ENCODE data around the gene TCAIM. TPM values are rescaled to one million over a fixed set of nuclear protein-coding genes. Genes with fewer than 3 reads are reported as not detected.

The TCAIM gene
- total RNA-seq, 3 donors from 2014 or later (not counting 1 experiment from before 2014, with no cell fraction given), result 10.9 to 11.2 (median 11.0) TPM

GRCh38 chr3:44318891-44319311, 19.7 kb upstream of the TCAIM start:
- no peak overlapping the region for H3K4me3 Mint-ChIP-seq

GRCh38 chr3:44321335-44321734, 17.2 kb upstream of the TCAIM start:
- H3K4me1 ChIP-seq (ENCODE audit: control insufficient read depth, insufficient read depth, low read length), result peaks cover 3% of the 10 kb centered on the region
- Mint-ChIP-seq H3K9me3 (no peaks in the 10 kb centered on the region), H3K4me1 (no peaks in the 10 kb centered on the region), H3K36me3 (peaks cover 4% of the 10 kb centered on the region), H3K4me3 (no peak overlapping the region), H3K27me3 (ENCODE audit: low read depth in 2 of 2) (peaks cover 14 to 33% of the 10 kb centered on the region in 2 donors), H3K27ac (no peak overlapping the region)
- H3K27me3 ChIP-seq (ENCODE audit: control insufficient read depth, insufficient read depth, low read length), result no peaks in the 10 kb centered on the region
- no peak overlapping the region for H3K27ac ChIP-seq (ENCODE audit: low read length)
- intact Hi-C loops (cut with micrococcal nuclease), result loop anchor here (5.0 kb wide), 1 partner anchor 191 kb away; no protein-coding TSS in a partner anchor
- no peak overlapping the region for H3K4me3 ChIP-seq (ENCODE audit: low read length)
- TF ChIP-seq CTCF (IDR thresholded peaks at IDR 0.05), result no peak
- no peak for ATAC-seq
- WGBS (ENCODE audit: insufficient coverage), result 67% methylated on average over 3 of the region's 3 CpGs
- H3K36me3 ChIP-seq (ENCODE audit: control insufficient read depth, insufficient read depth, low read length), result no peaks in the 10 kb centered on the region
- DNase-seq, result no peak
- no peaks in the 10 kb centered on the region for H3K9me3 ChIP-seq (ENCODE audit: control insufficient read depth, insufficient read depth, low read length)

More at GRCh38 chr3:44318891-44319311, 19.7 kb upstream of the TCAIM start:
- no peak overlapping the region for H3K27ac ChIP-seq (ENCODE audit: low read length)
- Mint-ChIP-seq H3K27me3 (ENCODE audit: low read depth in 2 of 2) (peaks cover 13 to 17% of the 10 kb centered on the region in 2 donors), H3K4me1 (no peaks in the 10 kb centered on the region), H3K27ac (no peak overlapping the region), H3K36me3 (no peaks in the 10 kb centered on the region), H3K9me3 (no peaks in the 10 kb centered on the region)
- H3K27me3 ChIP-seq (ENCODE audit: control insufficient read depth, insufficient read depth, low read length), result no peaks in the 10 kb centered on the region
- TF ChIP-seq CTCF (IDR thresholded peaks at IDR 0.05), result no peak
- no peaks in the 10 kb centered on the region for H3K36me3 ChIP-seq (ENCODE audit: control insufficient read depth, insufficient read depth, low read length)
- no peak overlapping the region for H3K4me3 ChIP-seq (ENCODE audit: low read length)
- no peak for DNase-seq
- no peaks in the 10 kb centered on the region for H3K9me3 ChIP-seq (ENCODE audit: control insufficient read depth, insufficient read depth, low read length)
- intact Hi-C loops (cut with micrococcal nuclease), result no loop called here
- 17% methylated on average over 8 of the region's 8 CpGs for WGBS (ENCODE audit: insufficient coverage)
- H3K4me1 ChIP-seq (ENCODE audit: control insufficient read depth, insufficient read depth, low read length), result peaks cover 3% of the 10 kb centered on the region
- no peak for ATAC-seq

GRCh38 chr3:44323341-44323955, 15.1 kb upstream of the TCAIM start:
- peaks cover 11 to 35% of the 10 kb centered on the region in 2 donors for H3K27me3 Mint-ChIP-seq (ENCODE audit: low read depth in 2 of 2)
- TF ChIP-seq CTCF (IDR thresholded peaks at IDR 0.05), result peak; percentile 84
- no peaks in the 10 kb centered on the region for H3K9me3 Mint-ChIP-seq
- intact Hi-C loops (cut with micrococcal nuclease), result loop anchor here (2.0 to 5.0 kb wide), 2 partner anchors 189 to 591 kb away; no protein-coding TSS in a partner anchor
- no peak overlapping the region for H3K4me3 Mint-ChIP-seq
- no peak overlapping the region for H3K27ac Mint-ChIP-seq
- H3K4me1 ChIP-seq (ENCODE audit: control insufficient read depth, insufficient read depth, low read length), result peaks cover 3% of the 10 kb centered on the region
- H3K4me3 ChIP-seq (ENCODE audit: low read length), result no peak overlapping the region
- peaks cover 6% of the 10 kb centered on the region for H3K36me3 Mint-ChIP-seq
- 10% methylated on average over 4 of the region's 4 CpGs for WGBS (ENCODE audit: insufficient coverage)
- H3K36me3 ChIP-seq (ENCODE audit: control insufficient read depth, insufficient read depth, low read length), result no peaks in the 10 kb centered on the region
- no peak overlapping the region for H3K27ac ChIP-seq (ENCODE audit: low read length)
- peaks cover 2% of the 10 kb centered on the region for H3K27me3 ChIP-seq (ENCODE audit: control insufficient read depth, insufficient read depth, low read length)
- DNase-seq, result peak; percentile 24 to 74
- peak in 2 of 3 donors; percentile 59 to 66 for ATAC-seq
- no peaks in the 10 kb centered on the region for H3K4me1 Mint-ChIP-seq
- H3K9me3 ChIP-seq (ENCODE audit: control insufficient read depth, insufficient read depth, low read length), result no peaks in the 10 kb centered on the region

GRCh38 chr3:44324584-44324983, 14.0 kb upstream of the TCAIM start:
- H3K9me3 Mint-ChIP-seq, result no peaks in the 10 kb centered on the region

More at GRCh38 chr3:44324584-44324983, 14.0 kb upstream of the TCAIM start:
- H3K4me3 Mint-ChIP-seq, result no peak overlapping the region
- no peak for DNase-seq
- no peaks in the 10 kb centered on the region for H3K4me1 ChIP-seq (ENCODE audit: control insufficient read depth, insufficient read depth, low read length)
- no peak overlapping the region for H3K27ac ChIP-seq (ENCODE audit: low read length)
- H3K4me3 ChIP-seq (ENCODE audit: low read length), result no peak overlapping the region
- no peaks in the 10 kb centered on the region for H3K9me3 ChIP-seq (ENCODE audit: control insufficient read depth, insufficient read depth, low read length)
- peaks cover 11 to 41% of the 10 kb centered on the region in 2 donors for H3K27me3 Mint-ChIP-seq (ENCODE audit: low read depth in 2 of 2)
- no peaks in the 10 kb centered on the region for H3K36me3 ChIP-seq (ENCODE audit: control insufficient read depth, insufficient read depth, low read length)
- intact Hi-C loops (cut with micrococcal nuclease), result loop anchor here (5.0 kb wide), 1 partner anchor 188 kb away; no protein-coding TSS in a partner anchor
- no peak for ATAC-seq
- H3K4me1 Mint-ChIP-seq, result no peaks in the 10 kb centered on the region
- no peak overlapping the region for H3K27ac Mint-ChIP-seq
- peaks cover 6% of the 10 kb centered on the region for H3K36me3 Mint-ChIP-seq
- no peak for TF ChIP-seq CTCF (IDR thresholded peaks at IDR 0.05)
- peaks cover 2% of the 10 kb centered on the region for H3K27me3 ChIP-seq (ENCODE audit: control insufficient read depth, insufficient read depth, low read length)
